CD4-positive, alpha-beta memory T cell (primary cell): ENCODE data around the gene LINGO4. TPM values are rescaled to one million over a fixed set of nuclear protein-coding genes. Genes with fewer than 3 reads are reported as not detected.

Experiments
- CTCF ChIA-PET: fragments of 350-600 bp; sonication (Branson Sonifier 250); formaldehyde crosslinking; loops from one replicate; lab custom pipeline; 2021; ENCODE audit warnings: inconsistent platforms; ENCODE audit not compliant: partially characterized antibody; lab: Charles Lee
- POLR2A ChIA-PET: fragments of 350-600 bp; sonication (Branson Sonifier 250); formaldehyde crosslinking; loops from one replicate; lab custom pipeline; 2021; ENCODE audit not compliant: partially characterized antibody; lab: Charles Lee
- DNase-seq, 5 donors: peaks; one replicate each; pipeline versions ENCODE4 v3.0.0 to v3.0.0-alpha.2; 2020 to 2022; ENCODE audit warnings: mixed read lengths in 1 of 5
- H3K27ac ChIP-seq: one replicate; pipeline ENCODE4 v1.7.0; 2013; ENCODE audit warnings: low read depth, low read length
- H3K27me3 ChIP-seq: 2 replicates; pipeline ENCODE4 v1.7.0; 2013; ENCODE audit warnings: mild to moderate bottlenecking, low read length, moderate library complexity; ENCODE audit not compliant: insufficient read depth
- H3K36me3 ChIP-seq: 2 replicates; pipeline ENCODE4 v1.7.0; 2013; ENCODE audit warnings: mild to moderate bottlenecking, low read length, moderate library complexity; ENCODE audit not compliant: insufficient read depth
- H3K4me1 ChIP-seq: 2 replicates; pipeline ENCODE4 v1.7.0; 2013; ENCODE audit warnings: mild to moderate bottlenecking, low read length, moderate library complexity; ENCODE audit not compliant: insufficient read depth
- H3K4me3 ChIP-seq, 2 donors: one replicate each; pipeline ENCODE4 v1.7.0; 2013; ENCODE audit warnings: low read length in 2 of 2, mild to moderate bottlenecking in 1 of 2
- H3K9me3 ChIP-seq, 2 donors: one replicate each; pipeline ENCODE4 v1.7.0; 2013; ENCODE audit warnings: low read length in 2 of 2, control low read depth in 1 of 2; ENCODE audit not compliant: control insufficient read depth in 1 of 2
- H3K27ac Mint-ChIP-seq, 7 donors: one replicate each; pipeline ENCODE4 v1.8.0; 2020 to 2021; ENCODE audit warnings: mixed read lengths in 7 of 7, mild to moderate bottlenecking in 6 of 7, inconsistent platforms in 3 of 7, moderate library complexity in 3 of 7
- H3K27me3 Mint-ChIP-seq, 2 donors: one replicate each; pipeline ENCODE4 v1.8.0; 2020 to 2021; ENCODE audit warnings: mixed read lengths in 2 of 2
- H3K36me3 Mint-ChIP-seq, 2 donors: one replicate each; pipeline ENCODE4 v1.8.0; 2020 to 2021; ENCODE audit warnings: mixed read lengths in 2 of 2, inconsistent platforms in 1 of 2, mild to moderate bottlenecking in 1 of 2
- H3K4me1 Mint-ChIP-seq, 4 donors: one replicate each; pipeline ENCODE4 v1.8.0; 2020 to 2021; ENCODE audit warnings: mixed read lengths in 4 of 4, mild to moderate bottlenecking in 1 of 4
- H3K4me3 Mint-ChIP-seq, 8 donors: one replicate each; pipeline ENCODE4 v1.8.0; 2020 to 2021; ENCODE audit warnings: mixed read lengths in 8 of 8, mild to moderate bottlenecking in 7 of 8, moderate library complexity in 6 of 8, inconsistent platforms in 3 of 8
- H3K9me3 Mint-ChIP-seq, 8 donors: one replicate each; pipeline ENCODE4 v1.8.0; 2020 to 2021; ENCODE audit warnings: mixed read lengths in 8 of 8, mild to moderate bottlenecking in 5 of 8, inconsistent platforms in 3 of 8, moderate library complexity in 1 of 8
- intact Hi-C: fragments of 100-400 bp; cut with micrococcal nuclease; formaldehyde crosslinking; loops from one replicate; pipeline ENCODE4 v1.15.1; 2023
- polyA plus RNA-seq, 2 donors: library from polyadenylated mRNA; unstranded; fragments of 300-500 nt; fragmentation: Illumina TruSeq; gene quantifications; one replicate each; pipeline ENCODE4 v1.2.3, GENCODE V29; 2021
- total RNA-seq, 2 experiments: library from RNA; stranded (reverse); gene quantifications; one replicate each; pipeline ENCODE4 v1.2.3, GENCODE V29; 2021

LINGO4 gene
- total and polyA plus RNA-seq, 4 experiments from 2014 or later = 0.20 to 0.52 (median 0.36) TPM; not detected in 1

- ChIA-PET CTCF (interaction anchor here (0.7 to 1.6 kb wide), 4 partner anchors 9 to 73 kb away, joined by 3 to 4 read pairs (median 4); no protein-coding TSS in a partner anchor), POLR2A (interaction anchor here (1.3 kb wide), 1 partner anchor 17 kb away, joined by 3 read pairs; no protein-coding TSS in a partner anchor)
- Histone ChIP-seq H3K27ac (no peak overlapping the region), H3K4me3 (no peak overlapping the region), H3K4me1 (peaks cover 14% of the 10 kb centered on the region), H3K27me3 (no peaks in the 10 kb centered on the region), H3K36me3 (peaks cover 23% of the 10 kb centered on the region), H3K9me3 (no peaks in the 10 kb centered on the region)
- intact Hi-C loops = no loop called here
- peaks cover 10 to 24% (median 18%) of the 10 kb centered on the region in 4 donors for H3K4me1 Mint-ChIP-seq
- no peak for DNase-seq
- no peaks in the 10 kb centered on the region for H3K27me3 Mint-ChIP-seq
- H3K9me3 Mint-ChIP-seq = no peaks in the 10 kb centered on the region
- H3K27ac Mint-ChIP-seq = no peak overlapping the region
- H3K4me3 Mint-ChIP-seq = no peak overlapping the region
- peaks cover 20 to 60% of the 10 kb centered on the region in 2 donors for H3K36me3 Mint-ChIP-seq
Observed at GRCh38 chr1:151759241-151759640, 46.0 kb downstream of the LINGO4 start.

- H3K4me1 Mint-ChIP-seq = peaks cover 0 to 3% (median 0%) of the 10 kb centered on the region in 4 donors
- H3K9me3 Mint-ChIP-seq = no peaks in the 10 kb centered on the region
- peaks cover 0 to 3% of the 10 kb centered on the region in 2 donors for H3K27me3 Mint-ChIP-seq
- H3K4me1 ChIP-seq = no peaks in the 10 kb centered on the region
- H3K4me3 ChIP-seq = no peak overlapping the region
- CTCF ChIA-PET = no interaction called here
- no peaks in the 10 kb centered on the region for H3K27me3 ChIP-seq
- POLR2A ChIA-PET = interaction anchor here (0.6 kb wide), 1 partner anchor 146 kb away, joined by 3 read pairs; no protein-coding TSS in a partner anchor
- H3K4me3 Mint-ChIP-seq = no peak overlapping the region
- peak overlapping the region in 1 of 7 donors; percentile 29 for H3K27ac Mint-ChIP-seq
- intact Hi-C loops = no loop called here
- no peak for DNase-seq
- no peaks in the 10 kb centered on the region for H3K9me3 ChIP-seq
- H3K36me3 ChIP-seq = peaks cover 21% of the 10 kb centered on the region
- H3K27ac ChIP-seq = no peak overlapping the region
- H3K36me3 Mint-ChIP-seq = peaks cover 18 to 39% of the 10 kb centered on the region in 2 donors
Observed at GRCh38 chr1:151756291-151756690, 48.9 kb downstream of the LINGO4 start.

Other genes with a start within 250 kb of the LINGO4 start
- 10 to 100 TPM; 40.0 to 44.3 TPM for gene SNX27, start 193.4 kb downstream of the LINGO4 start, total RNA-seq
- gene SNX27, start 193.4 kb downstream of the LINGO4 start, polyA plus RNA-seq = 10 to 100 TPM in 1 of 2 donors, 1 to 10 TPM in 1; 7.5 to 14.2 TPM
- not detected for gene CELF3, start 88.6 kb downstream of the LINGO4 start, total RNA-seq
- not detected for gene CELF3, start 88.6 kb downstream of the LINGO4 start, polyA plus RNA-seq
- not detected for gene RIIAD1, start 83.9 kb downstream of the LINGO4 start, total RNA-seq
- gene RIIAD1, start 83.9 kb downstream of the LINGO4 start, polyA plus RNA-seq = not detected
- 10 to 100 TPM; 75.5 to 82.8 TPM for gene MRPL9, start 41.9 kb downstream of the LINGO4 start, total RNA-seq
- 100 to 1,000 TPM; 134 to 160 TPM for gene MRPL9, start 41.9 kb downstream of the LINGO4 start, polyA plus RNA-seq
- gene TDRKH, start 14.9 kb downstream of the LINGO4 start, total RNA-seq = 10 to 100 TPM; 29.1 to 29.3 TPM
- 10 to 100 TPM; 16.6 to 18.8 TPM for gene TDRKH, start 14.9 kb downstream of the LINGO4 start, polyA plus RNA-seq
- gene RORC, start 26.4 kb upstream of the LINGO4 start, total RNA-seq = 10 to 100 TPM in 1 of 2 experiments, 1 to 10 TPM in 1; 10.0 to 11.2 TPM
- 10 to 100 TPM; 14.8 to 43.1 TPM for gene RORC, start 26.4 kb upstream of the LINGO4 start, polyA plus RNA-seq
- 1 to 10 TPM; 1.0 to 1.7 TPM for gene C2CD4D, start 34.4 kb upstream of the LINGO4 start, total RNA-seq
- 1 to 10 TPM; 1.3 to 3.4 TPM for gene C2CD4D, start 34.4 kb upstream of the LINGO4 start, polyA plus RNA-seq
- not detected for gene THEM5, start 48.3 kb upstream of the LINGO4 start, total RNA-seq
- gene THEM5, start 48.3 kb upstream of the LINGO4 start, polyA plus RNA-seq = under 1 TPM in 1 of 2 donors, not detected in 1; 0.40 TPM
- gene THEM4, start 104.1 kb upstream of the LINGO4 start, total RNA-seq = 100 to 1,000 TPM; 105 to 106 TPM
- 100 to 1,000 TPM; 113 to 122 TPM for gene THEM4, start 104.1 kb upstream of the LINGO4 start, polyA plus RNA-seq
- gene S100A10, start 188.4 kb upstream of the LINGO4 start, total RNA-seq = 100 to 1,000 TPM; 218 to 231 TPM
- 1,000 to 10,000 TPM in 1 of 2 donors, 100 to 1,000 TPM in 1; 855 to 1,427 TPM for gene S100A10, start 188.4 kb upstream of the LINGO4 start, polyA plus RNA-seq
- 100 to 1,000 TPM; 239 to 247 TPM for gene S100A11, start 231.6 kb upstream of the LINGO4 start, total RNA-seq
- 1,000 to 10,000 TPM in 1 of 2 donors, 100 to 1,000 TPM in 1; 610 to 1,204 TPM for gene S100A11, start 231.6 kb upstream of the LINGO4 start, polyA plus RNA-seq